Measurements from ENCODE around the gene VSIG10L.

Gene VSIG10L

DNA sequence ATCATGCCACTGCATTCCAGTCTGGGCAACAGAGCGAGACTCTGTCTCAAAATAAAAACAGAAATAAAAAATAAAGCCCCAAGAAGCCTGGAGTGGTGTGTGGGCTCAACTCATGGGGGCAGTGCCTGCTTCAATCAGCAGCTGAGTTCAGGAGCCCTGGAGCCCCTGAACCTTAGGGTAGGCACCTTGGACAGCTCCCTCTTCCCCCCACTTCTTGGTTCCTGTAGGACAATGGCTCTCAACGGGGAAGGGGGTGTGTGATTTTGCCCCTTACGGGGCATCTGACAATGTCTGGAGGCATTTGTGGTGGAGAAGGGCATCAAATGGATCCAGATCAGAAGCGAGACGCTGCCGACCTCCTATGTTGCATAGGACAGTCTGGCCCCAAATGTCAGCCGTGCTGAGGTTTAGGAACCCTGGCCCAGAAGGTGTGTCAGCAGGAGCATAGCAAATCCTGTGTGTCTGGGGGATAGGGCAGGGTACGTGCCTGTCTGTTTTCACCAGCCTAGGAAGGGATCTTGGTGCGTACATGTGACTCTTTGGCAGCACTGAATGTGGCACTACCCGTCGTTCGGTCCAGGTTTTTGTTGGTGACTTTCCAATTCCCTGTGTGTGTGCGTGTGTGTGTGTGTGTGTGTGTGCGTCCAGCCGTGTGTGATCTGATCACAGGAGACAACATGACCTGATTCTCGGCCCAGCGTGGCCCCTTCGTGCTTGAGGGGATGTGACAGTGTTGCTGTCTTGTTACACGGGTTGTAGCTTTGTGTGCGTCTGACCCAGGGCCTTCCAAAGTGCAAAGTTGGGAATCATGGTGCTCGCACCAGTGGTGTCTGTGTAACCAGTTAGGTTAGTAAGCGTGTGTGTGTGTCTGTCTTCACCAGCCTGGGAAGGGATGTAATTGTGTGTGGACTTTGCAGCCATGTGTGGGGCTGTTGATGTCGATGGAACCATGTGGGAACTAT lies 23.0 kb downstream of the VSIG10L start:
- in situ Hi-C loops (cut with MboI; ENCODE audit: low sequenced_read_pairs) = no loop called here

- in situ Hi-C loops (cut with MboI; ENCODE audit: low sequenced_read_pairs) = no loop called here
Measured at GRCh38 chr19:51317968-51318367, 24.0 kb downstream of the VSIG10L start.

GRCh38 chr19:51317376-51317775 lies 24.6 kb downstream of the VSIG10L start:
- in situ Hi-C loops (cut with MboI; ENCODE audit: low sequenced_read_pairs) = no loop called here

DNA sequence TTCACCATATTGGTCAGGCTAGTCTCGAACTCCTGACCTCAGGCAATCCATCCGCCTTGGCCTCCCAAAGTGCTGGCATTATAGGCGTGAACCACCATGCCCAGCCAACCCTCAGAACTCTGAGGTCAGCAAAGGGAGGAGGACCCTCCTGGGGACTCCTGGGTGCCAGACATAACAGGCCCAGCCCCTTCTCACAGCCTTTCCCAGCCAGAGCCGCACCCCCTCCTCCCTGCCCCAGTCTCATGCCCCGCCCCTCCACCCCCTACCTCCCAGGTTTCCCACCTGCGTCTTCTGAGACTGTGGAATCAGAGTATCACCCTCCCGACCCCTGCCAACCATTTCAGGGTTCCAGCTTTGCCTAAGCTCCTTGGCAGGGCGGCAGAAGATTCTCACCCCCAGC lies 25.3 kb downstream of the VSIG10L start:
- in situ Hi-C loops (cut with MboI; ENCODE audit: low sequenced_read_pairs) = no loop called here

DNA sequence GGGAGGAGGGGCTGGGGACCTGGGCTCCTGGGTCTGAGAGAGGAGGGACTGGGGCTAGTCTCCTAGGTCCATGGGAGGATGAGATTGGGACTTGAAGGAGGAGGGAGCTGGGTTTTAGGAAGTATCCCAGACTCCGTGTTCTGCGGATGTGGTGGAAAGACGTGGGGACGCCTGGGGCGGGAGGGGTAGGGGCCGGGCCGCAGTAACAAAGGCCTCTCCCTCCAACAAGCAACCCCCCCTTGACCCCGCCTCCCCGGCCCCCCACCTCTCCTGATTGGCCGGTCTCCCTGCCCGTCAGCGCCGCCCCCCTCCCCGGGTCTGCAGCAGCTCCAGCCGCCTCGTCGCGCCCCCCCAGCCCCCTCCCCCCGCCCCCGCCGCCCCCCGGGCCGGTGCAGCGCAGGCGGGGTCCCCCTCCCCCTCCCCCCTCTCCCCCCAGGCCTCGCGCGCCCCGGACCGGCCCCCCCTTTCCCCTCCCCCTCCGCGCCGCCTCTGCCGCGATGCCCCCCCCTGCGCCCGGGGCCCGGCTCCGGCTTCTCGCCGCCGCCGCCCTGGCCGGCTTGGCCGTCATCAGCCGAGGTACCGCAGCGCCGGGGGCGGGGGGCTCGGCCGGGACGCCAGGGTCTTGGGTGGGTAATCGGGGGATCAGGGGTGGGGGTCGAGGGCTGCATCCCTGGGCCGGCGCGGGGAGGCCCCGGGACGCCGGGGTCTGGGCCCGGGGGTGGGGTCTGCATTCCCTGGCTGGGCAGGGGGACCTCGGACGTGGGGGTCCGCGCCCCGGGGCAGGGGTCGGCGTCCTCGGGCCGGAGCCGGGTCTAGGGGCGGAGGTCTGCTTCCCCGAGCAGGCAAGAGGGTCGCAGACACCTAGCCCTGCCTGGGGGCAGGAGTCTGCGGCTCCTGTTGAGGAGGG lies 30.3 kb downstream of the VSIG10L start, which contains the start of gene IGLON5:
Gene IGLON5, plus strand, starts transcription at position 294 of the 907 bp plus-strand sequence. Its CDS starts 204 bp downstream, at position 498.
- in situ Hi-C loops (cut with MboI; ENCODE audit: low sequenced_read_pairs) = no loop called here

- in situ Hi-C loops (cut with MboI; ENCODE audit: low sequenced_read_pairs) = no loop called here
Measured at GRCh38 chr19:51305479-51305878, 36.5 kb downstream of the VSIG10L start.

GRCh38 chr19:51301266-51301665 lies 40.7 kb downstream of the VSIG10L start:
- in situ Hi-C loops (cut with MboI; ENCODE audit: low sequenced_read_pairs) = no loop called here

DNA sequence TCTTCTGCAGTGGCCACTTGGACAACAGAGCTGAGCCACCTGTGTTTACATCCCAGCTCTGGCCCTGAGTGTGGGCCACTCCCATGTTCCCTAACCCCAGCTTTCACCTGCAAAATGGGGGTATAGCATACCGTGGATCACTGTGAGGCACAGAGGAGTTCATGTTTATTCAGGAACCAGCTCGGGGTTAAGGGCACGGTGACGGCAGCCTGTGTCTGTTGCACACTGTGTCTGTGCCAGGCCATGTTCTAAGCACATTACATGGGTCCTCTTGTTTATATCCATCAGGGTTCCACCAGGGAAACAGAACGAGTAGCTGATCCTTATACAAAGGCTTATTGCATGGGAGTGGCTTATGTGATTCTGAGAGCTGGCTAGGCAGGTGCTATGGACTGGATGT lies 44.5 kb downstream of the VSIG10L start:
- in situ Hi-C loops (cut with MboI; ENCODE audit: low sequenced_read_pairs) = no loop called here

DNA sequence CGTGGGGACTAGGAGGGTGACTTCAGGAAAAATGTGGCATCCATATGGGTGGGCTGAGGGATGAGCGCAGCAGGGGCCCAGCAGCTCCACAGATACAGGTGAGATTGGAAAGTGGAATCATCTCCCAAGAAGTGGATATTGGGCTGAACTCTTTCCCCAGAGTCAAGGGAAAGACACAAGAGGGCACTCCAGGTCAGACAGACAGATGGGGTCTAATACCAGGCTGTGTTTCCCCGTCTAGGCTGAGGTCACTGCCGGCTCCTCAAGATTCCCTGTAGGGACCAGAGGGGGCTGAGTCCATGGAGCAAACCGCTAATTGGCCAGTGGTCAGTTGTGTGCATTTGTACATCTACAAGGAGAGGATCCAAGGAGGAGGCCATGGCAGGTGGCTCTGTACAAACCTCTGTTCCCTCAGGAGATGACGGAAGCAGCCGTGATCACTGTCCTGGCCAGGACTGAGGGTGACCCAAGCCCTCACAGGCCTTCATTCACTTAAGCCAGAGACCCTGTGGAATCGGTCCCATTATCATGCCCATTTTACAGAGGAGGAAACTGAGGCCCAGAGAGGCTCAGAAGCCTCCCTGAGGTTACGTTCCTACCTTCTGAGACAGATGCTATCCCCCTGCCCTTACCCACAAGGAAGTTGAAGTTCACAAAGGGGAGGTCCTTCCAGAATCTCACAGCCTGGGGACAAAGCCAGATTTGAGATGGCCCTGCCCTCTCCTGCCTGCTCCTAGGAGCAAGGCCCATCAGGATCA lies 45.4 kb downstream of the VSIG10L start:
- in situ Hi-C loops (cut with MboI; ENCODE audit: low sequenced_read_pairs) = no loop called here

DNA sequence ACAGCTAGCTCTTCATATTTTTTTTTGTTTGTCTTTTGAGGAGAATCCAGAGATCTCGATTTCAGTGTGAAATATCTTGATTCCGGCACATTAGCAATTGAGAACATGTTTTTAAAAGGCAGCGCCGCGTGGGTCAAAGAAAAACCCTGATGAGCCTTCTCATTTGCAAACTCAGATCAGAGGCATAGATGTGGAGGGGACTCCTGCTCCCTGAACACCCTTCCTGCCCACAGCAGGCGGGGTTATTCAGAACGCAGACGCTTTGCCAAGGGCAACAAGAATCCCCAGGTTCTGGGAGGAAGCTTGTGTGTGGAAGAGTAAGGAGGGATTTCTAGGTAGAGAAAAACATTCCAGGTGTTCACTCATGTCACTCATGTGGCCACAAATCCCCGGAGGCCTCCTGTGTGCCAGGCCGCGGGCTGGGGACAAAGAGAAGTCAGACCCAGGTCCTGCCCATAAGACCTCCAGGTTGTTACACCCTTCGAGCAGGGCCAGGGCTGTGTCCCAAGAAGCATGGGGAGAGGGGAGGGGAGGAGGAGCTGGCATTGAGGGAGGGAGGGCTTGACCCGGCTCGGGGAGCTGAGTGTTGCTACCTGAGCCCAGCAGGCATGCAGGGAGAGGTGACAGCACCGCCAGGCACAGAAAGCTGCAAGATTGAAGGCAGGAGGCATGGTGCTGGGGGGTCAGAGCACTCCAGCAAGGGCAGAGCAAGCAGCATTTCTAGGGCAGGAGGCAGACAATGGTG lies 46.4 kb downstream of the VSIG10L start:
- in situ Hi-C loops (cut with MboI; ENCODE audit: low sequenced_read_pairs) = no loop called here

DNA sequence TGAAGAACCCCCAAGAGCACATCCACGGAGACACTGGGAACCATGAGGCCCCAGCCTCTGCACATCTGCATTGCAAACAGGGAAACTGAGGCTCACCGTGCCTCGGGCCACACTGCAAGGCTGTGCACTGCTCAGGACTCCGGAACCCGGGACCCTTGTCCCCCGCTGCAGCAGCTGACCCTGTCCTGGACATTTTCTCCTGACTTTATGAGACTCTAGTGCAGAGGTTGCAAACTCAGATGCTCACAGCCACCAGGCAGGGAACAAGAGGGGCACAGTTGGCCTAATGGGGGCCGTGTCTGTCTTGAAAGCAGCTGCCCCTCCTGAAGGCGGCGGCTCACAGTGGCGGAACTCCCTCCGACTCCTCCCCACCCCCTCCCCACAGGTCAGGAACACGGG lies 47.0 kb downstream of the VSIG10L start:
- in situ Hi-C loops (cut with MboI; ENCODE audit: low sequenced_read_pairs) = no loop called here

DNA sequence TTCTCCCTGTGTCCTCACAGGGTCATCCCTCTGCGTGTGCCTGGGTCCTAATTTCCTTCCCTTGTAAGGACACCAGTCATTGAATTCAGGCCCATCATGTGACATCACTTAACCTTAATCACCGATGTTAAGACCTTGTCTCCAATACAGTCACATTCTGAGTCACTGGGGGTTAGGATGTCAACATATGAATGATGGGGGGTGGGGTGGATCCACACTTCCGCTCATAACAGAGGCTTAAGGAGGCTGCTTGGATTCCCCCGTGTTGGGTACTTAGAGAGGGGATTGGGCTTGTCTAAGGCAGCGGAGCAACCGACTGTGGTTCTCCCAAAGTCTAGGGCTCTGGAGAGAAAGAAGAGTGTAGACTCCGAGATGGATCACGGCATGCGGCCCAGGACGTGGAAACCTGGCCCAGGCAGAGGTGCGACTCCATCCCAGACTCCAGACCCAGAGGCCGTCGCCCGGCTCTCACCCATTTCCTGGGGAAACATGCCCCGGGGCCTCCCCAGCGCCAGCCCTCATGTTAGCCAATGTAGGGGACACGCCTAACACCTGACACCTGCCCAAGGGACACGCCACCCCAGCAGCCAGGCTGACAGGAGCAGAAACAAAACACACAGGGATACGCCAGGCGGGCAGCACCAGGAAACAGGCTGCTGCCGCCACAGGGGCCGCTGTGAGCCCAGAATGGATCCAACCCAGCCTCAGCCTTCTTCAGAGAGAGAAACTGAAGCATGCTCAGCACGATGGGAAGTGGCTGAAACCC lies 47.5 kb downstream of the VSIG10L start:
- in situ Hi-C loops (cut with MboI; ENCODE audit: low sequenced_read_pairs) = no loop called here

DNA sequence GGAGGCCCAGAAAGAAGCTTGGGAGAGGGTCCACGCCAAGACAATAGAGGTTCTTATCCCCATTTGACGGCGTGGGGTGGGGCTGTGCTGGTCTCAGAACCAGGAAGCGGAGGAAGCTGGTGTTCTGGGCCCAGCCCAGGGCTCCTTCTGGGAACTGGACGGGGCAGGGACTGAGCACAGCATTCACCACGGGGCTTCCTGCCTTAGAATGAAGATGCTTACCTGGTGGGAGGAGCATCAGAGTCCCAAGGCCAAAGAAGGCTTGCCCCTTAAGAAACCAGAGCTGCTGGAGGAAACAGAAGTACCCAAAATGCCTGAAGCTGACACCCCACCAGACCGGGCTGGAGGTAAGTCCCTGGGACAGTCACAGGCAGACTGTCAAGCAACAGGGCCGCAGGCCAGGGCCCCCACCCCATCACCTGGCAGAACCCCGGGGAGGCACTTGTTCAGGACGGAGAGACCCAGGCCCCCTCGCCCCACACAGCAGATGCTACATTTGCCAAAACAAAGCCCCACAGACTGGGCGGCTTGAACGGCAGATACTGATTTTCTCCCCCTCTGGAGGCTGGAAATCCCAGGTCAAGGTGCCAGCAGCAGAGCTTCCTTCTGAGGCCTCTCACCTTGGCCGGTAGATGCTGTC lies 48.2 kb downstream of the VSIG10L start:
- in situ Hi-C loops (cut with MboI; ENCODE audit: low sequenced_read_pairs) = no loop called here

DNA sequence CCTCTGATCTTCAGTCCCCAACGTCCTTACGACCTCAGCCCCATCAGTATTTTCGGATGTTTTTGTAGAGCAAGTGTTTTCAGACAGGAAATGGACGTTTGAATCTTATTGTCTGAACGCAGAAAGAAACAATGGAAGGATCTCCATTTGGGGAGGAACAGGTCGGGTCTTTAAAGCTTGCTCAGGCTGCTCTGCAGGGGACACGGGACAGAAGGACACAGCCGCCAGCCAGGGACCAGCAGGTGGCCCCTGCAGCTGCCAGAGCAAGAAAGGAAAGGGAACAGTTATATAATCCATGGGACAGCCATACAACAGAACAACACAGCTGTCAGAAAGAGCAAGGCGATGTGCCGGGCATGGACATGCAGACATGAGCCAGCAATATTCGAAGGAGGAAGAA lies 49.0 kb downstream of the VSIG10L start:
- in situ Hi-C loops (cut with MboI; ENCODE audit: low sequenced_read_pairs) = no loop called here

- in situ Hi-C loops (cut with MboI; ENCODE audit: low sequenced_read_pairs) = no loop called here
Measured at GRCh38 chr19:51289635-51290034, 52.3 kb downstream of the VSIG10L start.

- in situ Hi-C loops (cut with MboI; ENCODE audit: low sequenced_read_pairs) = no loop called here
Measured at GRCh38 chr19:51285682-51286081, 56.3 kb downstream of the VSIG10L start.

DNA sequence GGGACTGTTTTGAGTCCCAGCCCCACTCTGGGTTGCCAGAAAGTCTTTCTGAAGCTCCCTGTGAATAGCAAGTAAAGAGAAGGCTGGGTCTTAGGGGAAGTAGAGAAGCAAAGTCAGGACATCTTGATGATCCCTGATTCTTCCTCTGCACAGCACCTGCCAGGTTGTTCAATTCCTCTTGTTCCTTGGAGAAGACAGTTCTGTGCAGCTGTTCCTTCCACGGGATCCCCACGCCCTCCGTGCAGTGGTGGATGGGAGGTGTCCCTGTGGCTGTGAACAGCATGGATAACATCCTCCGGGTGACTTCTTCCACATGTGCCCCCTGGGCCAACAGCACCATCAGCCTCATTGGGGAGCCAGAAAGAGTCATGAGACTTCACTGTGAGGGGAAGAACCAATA lies 59.6 kb downstream of the VSIG10L start:
- in situ Hi-C loops (cut with MboI; ENCODE audit: low sequenced_read_pairs) = no loop called here

Measured in HL-60/S4 (cell line).